ENCODE measurements around the gene ZNF622. TPM values are rescaled to one million over a fixed set of nuclear protein-coding genes. Genes with fewer than 3 reads are reported as not detected.

The ZNF622 gene
- total RNA-seq (10 to 100 TPM; 24.5 to 24.8 TPM), polyA plus RNA-seq (ENCODE audit: insufficient read depth, low read depth, low replicate concordance) (36.3 TPM)
- long read RNA-seq, donor 1, transcript ZNF622-201 (6 exons, 1,699 nt): major isoform, 14 of 14 reads
- long read RNA-seq, donor 1, partial matches to known transcripts: 0 of 14 reads
- long read RNA-seq, donor 1, other reads (novel, unspliced or antisense): 0 of 14 reads
- long read RNA-seq, donor 2, transcript ZNF622-201 (6 exons, 1,699 nt): major isoform, 9 of 14 reads
- long read RNA-seq, donor 2, partial matches to known transcripts: 5 of 14 reads
- long read RNA-seq, donor 2, other reads (novel, unspliced or antisense): 0 of 14 reads

- intact Hi-C loops (cut with DNase I; ENCODE audit: low total_unique reads): no loop called here
- Histone ChIP-seq H3K27me3 (no peaks in the 10 kb centered on the region), H3K4me3 (peak within 1 kb of the TSS; percentile 62 to 95), H3K4me1 (peaks cover 20% of the 10 kb centered on the region), H3K27ac (peak within 1 kb of the TSS; percentile 16 to 75), H3K36me3 (ENCODE audit: low read depth, missing control alignments) (no peaks in the 10 kb centered on the region), H3K9me3 (no peaks in the 10 kb centered on the region)
- peak; percentile 96 for DNase-seq
- TF ChIP-seq POLR2A (IDR thresholded peaks at IDR 0.05): peak; percentile 66
- TF ChIP-seq, protein P1, sequence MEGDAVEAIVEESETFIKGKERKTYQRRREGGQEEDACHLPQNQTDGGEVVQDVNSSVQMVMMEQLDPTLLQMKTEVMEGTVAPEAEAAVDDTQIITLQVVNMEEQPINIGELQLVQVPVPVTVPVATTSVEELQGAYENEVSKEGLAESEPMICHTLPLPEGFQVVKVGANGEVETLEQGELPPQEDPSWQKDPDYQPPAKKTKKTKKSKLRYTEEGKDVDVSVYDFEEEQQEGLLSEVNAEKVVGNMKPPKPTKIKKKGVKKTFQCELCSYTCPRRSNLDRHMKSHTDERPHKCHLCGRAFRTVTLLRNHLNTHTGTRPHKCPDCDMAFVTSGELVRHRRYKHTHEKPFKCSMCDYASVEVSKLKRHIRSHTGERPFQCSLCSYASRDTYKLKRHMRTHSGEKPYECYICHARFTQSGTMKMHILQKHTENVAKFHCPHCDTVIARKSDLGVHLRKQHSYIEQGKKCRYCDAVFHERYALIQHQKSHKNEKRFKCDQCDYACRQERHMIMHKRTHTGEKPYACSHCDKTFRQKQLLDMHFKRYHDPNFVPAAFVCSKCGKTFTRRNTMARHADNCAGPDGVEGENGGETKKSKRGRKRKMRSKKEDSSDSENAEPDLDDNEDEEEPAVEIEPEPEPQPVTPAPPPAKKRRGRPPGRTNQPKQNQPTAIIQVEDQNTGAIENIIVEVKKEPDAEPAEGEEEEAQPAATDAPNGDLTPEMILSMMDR (IDR thresholded peaks at IDR 0.05): no peak
- WGBS, 2 donors: 0% methylated on average over 14 to 72 of the region's 75 CpGs
Measured at GRCh38 chr5:16465544-16466432, at the start of gene ZNF622. Gene ZNF622 (minus strand): TSS chr5:16465800. CDS start chr5:16465665, 135 bp downstream.

DNA sequence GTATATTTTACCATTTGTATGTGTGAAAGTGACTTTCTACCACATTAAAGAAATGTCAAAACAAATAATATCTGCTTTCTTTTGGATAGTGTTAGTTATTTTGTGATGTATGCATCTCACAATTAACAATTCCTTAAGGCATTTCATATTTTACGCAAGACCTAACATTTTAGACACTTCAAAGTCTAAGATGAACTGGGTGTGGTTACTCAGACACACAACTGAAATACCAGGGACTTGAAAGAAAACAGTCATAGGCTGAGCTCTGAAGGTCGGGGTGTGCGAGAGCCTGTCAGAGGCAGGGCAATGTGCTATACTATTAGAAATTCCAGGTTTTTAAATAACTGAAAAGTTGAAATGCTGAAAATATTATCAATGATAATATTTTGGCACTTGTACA lies 44.5 kb upstream of the ZNF622 start:
- DNase-seq: no peak
- TF ChIP-seq, protein P1 (IDR thresholded peaks at IDR 0.05): no peak
- TF ChIP-seq POLR2A (IDR thresholded peaks at IDR 0.05): no peak
- intact Hi-C loops (cut with DNase I; ENCODE audit: low total_unique reads): no loop called here
- H3K9me3 ChIP-seq: no peaks in the 10 kb centered on the region
- H3K36me3 ChIP-seq (ENCODE audit: low read depth, missing control alignments): no peaks in the 10 kb centered on the region
- WGBS, 2 donors: 87 to 100% methylated on average over 3 of the region's 3 CpGs
- no peak overlapping the region for H3K4me3 ChIP-seq
- peaks cover 13% of the 10 kb centered on the region for H3K4me1 ChIP-seq
- no peak overlapping the region for H3K27ac ChIP-seq
- H3K27me3 ChIP-seq: no peaks in the 10 kb centered on the region

GRCh38 chr5:16508730-16509531 lies 43.3 kb upstream of the ZNF622 start:
- intact Hi-C loops (cut with DNase I; ENCODE audit: low total_unique reads): no loop called here
- Histone ChIP-seq H3K4me1 (peaks cover 13% of the 10 kb centered on the region), H3K4me3 (no peak overlapping the region), H3K27me3 (no peaks in the 10 kb centered on the region), H3K27ac (no peak overlapping the region), H3K36me3 (ENCODE audit: low read depth, missing control alignments) (no peaks in the 10 kb centered on the region), H3K9me3 (no peaks in the 10 kb centered on the region)
- TF ChIP-seq, protein P1 (IDR thresholded peaks at IDR 0.05): no peak
- 55 to 64% methylated on average over 15 of the region's 15 CpGs for WGBS, 2 donors
- peak; percentile 19 for DNase-seq

DNA sequence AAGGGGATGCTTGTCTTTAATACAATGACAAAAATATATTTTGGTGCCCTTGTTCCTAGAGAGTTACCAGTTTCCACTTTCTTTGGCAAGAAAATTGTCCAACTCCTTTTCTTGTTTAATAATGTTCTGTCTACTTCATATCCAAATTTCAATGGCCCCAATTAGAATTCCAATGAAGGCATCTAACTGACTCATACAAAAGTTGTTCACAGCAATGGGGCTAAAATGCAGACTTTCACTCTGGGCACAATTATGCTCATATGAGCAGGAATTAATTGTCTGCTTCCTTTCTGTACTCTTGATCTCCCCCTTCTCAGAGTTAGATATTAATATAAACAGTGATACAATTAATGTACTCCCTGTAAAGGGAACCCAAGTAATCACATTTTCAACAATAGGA lies 42.1 kb upstream of the ZNF622 start:
- no peaks in the 10 kb centered on the region for H3K9me3 ChIP-seq
- H3K36me3 ChIP-seq (ENCODE audit: low read depth, missing control alignments): no peaks in the 10 kb centered on the region
- no peak overlapping the region for H3K4me3 ChIP-seq
- H3K27me3 ChIP-seq: no peaks in the 10 kb centered on the region
- no peak for DNase-seq
- TF ChIP-seq POLR2A (IDR thresholded peaks at IDR 0.05): no peak
- TF ChIP-seq, protein P1 (IDR thresholded peaks at IDR 0.05): no peak
- H3K4me1 ChIP-seq: peaks cover 13% of the 10 kb centered on the region
- intact Hi-C loops (cut with DNase I; ENCODE audit: low total_unique reads): no loop called here
- no peak overlapping the region for H3K27ac ChIP-seq
